SK-MEL-5 (cell line): ENCODE results near the gene CEP85. TPM values are rescaled to one million over a fixed set of nuclear protein-coding genes. Genes with fewer than 3 reads are reported as not detected.

Experiments
- DNase-seq: peaks from one replicate; pipeline ENCODE4 v3.0.0-alpha.2; 2016; ENCODE audit warnings: low read depth, low spot score
- in situ Hi-C: cut with HindIII; loops from 2 replicates; pipeline ENCODE4 v1.10.0; 2016; ENCODE audit warnings: low sequenced_read_pairs, high pct_unique_total_duplicates, low pct_unique_long_range_greater_than_20kb
- total RNA-seq: library from RNA; depleted of rRNA; stranded (reverse); fragments of >200 nt; shearing (Covaris generic); gene quantifications from 2 replicates; pipeline ENCODE4 v1.2.3, GENCODE V29; 2014

Gene CEP85
- total RNA-seq, 1 experiment from 2014 or later = 12.3 TPM

DNA sequence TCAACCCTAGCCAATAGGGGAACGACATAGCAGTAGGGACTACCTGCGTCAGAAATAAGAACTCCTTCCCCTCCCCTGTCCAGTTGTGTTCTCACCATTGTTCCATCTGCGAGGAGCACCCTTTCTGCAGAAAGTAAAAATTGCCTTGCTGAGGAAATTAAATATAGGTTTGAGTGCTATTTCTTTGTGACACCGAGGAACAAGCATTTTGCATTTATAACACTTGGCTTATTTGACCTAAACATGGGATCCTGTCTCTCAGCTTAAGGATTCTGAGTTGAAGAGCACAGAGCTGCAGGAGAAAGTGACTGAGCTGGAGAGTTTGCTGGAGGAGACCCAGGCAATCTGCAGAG, 35.2 kb downstream of the CEP85 start:
- DNase-seq = no peak

DNA sequence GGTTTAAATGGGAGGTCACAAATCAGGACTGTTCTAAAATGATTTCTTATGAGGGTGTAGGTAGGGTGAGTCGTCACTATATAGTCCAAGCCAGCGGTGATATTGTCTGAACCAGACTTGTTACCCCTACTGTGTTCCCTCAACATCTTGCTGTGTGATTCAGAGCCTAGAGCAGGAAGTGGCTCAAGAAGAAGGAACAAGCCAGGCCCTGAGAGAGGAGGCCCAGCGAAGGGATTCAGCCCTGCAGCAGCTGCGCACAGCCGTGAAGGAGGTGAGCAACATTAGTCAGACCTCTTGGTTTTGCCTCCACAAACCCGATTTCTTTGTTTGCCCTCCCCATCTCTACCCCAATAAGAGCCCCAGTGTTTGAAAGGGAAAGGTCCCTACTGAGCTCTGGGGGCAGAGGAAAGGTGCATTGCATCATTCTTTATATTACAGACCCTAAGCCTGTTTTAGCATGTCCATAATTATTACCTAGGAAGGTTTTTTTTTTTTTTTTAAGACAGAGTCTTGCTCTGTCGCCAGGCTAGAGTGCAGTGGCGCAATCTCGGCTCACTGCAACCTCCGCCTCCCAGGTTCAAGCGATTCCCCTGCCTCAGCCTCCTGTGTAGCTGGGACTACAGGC, 40.9 kb downstream of the CEP85 start:
- in situ Hi-C loops = no loop called here
- no peak for DNase-seq

More for the DNA sequence above, 35.2 kb downstream of the CEP85 start:
- in situ Hi-C loops = no loop called here

DNA sequence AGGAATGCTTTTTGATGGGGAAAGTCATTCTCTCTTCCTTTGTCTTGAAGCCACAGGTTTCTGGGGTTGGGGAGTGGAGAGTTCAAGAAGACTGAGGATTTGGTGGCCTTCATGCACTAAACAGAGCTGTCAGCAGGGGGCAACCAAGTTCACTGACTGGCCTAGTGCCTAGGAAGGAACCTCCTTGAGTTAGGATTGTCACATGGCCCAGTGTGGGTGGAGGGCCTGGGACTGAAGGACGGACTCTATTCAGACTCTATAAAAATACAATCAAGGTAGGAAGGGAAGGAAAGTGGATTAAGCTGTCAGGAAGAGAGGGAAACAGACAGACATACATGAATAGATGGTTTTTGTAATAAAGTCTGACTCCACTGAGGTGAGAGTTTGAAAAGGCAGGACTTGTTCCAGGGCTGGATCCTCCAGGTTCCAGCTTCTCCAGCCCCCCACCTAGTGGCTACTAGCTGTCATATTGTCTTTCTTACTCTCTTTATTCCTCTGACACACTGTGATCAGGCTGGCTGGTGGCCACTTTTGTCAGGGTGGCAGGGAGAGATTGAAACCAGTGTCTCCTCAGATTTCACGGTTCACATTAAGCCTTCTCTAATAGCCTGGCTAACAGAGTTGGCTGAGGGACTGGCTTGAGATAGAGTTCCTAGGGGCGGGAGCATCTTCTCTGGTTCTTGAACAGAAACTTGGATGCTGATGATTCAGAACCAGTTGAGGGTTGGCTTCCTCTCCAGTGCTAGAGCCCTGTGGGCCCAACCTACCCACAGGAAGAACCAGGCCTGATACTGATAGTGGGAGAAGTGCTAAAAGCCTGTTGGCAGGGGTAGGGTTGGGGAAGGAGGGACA, 41.8 kb downstream of the CEP85 start:
- DNase-seq = peak; percentile 93
- in situ Hi-C loops = no loop called here

DNA sequence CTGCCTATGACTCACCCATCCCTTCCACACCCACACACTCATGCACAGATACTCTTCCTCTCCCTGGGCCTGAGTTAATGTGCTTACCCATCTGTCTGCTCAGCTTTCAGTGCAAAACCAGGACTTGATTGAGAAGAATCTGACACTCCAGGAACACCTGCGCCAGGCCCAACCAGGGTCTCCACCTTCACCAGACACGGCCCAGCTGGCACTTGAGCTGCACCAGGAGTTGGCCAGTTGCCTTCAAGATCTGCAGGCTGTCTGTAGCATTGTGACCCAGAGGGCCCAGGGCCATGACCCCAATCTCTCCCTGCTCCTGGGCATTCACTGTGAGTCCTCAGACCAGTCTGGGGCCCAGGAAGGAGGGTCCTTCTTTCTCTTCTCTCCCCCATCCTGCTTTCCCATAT, 42.4 kb downstream of the CEP85 start:
- no peak for DNase-seq
- in situ Hi-C loops = no loop called here

DNA sequence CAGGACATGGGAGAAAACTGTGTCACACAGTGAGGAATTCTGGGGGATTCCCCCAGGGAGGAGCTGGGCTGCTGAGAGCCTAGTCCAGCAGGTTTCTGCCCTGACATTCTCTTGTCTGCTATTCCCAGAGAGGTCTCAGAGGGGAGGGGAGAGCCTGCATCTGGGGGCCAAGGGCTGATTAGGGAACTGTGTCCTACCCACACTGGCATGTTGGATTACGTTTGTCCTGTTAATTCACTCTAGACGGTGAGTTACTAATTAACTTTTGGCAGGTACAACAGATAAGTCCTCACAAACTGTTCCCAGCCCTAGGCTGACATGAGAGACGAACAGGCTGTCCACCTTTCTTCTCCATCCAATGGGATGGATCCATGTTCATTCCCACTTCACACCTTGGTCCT, 43.3 kb downstream of the CEP85 start:
- no peak for DNase-seq
- in situ Hi-C loops = no loop called here

DNA sequence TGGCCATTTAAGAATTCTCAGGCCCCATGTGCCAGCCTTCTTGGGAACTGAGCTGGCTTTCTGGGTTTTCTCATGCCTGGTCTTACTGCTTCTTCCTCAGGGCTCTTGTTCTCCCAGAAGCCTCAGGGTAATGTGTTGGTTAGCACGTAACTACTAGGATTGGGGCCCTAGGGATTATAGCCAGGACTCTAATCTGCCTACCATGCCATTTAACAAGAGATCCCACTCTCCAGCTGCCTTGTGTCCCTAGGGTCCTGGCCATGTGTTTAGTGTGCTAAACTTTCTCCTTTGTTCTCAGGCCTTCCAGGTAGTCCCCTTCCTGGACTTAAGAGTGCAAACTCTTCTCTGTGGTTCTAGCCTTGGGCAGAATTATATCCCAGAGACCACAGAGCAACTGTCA, 43.7 kb downstream of the CEP85 start:
- in situ Hi-C loops = no loop called here
- no peak for DNase-seq

DNA sequence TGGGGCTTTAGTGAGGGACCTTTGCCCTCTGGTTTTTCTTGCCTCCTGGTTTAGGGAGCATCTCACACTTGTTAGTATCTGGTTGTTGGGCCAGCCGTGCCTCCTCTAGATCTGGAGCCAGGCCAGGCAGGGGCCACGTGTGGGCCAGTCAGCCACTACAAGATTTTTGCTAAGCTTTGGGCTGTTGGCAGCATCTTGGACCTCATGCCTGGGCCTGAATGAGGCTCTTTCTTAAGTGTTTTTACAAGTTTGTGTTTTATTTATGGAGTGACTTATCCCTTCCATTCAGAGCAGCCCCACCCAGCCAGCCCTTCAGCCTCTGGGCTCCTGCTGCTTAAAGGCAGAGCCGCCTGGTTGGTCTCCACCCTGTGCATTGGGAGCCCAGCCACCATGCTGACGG, 44.3 kb downstream of the CEP85 start:
- peak; percentile 51 for DNase-seq
- in situ Hi-C loops = no loop called here

DNA sequence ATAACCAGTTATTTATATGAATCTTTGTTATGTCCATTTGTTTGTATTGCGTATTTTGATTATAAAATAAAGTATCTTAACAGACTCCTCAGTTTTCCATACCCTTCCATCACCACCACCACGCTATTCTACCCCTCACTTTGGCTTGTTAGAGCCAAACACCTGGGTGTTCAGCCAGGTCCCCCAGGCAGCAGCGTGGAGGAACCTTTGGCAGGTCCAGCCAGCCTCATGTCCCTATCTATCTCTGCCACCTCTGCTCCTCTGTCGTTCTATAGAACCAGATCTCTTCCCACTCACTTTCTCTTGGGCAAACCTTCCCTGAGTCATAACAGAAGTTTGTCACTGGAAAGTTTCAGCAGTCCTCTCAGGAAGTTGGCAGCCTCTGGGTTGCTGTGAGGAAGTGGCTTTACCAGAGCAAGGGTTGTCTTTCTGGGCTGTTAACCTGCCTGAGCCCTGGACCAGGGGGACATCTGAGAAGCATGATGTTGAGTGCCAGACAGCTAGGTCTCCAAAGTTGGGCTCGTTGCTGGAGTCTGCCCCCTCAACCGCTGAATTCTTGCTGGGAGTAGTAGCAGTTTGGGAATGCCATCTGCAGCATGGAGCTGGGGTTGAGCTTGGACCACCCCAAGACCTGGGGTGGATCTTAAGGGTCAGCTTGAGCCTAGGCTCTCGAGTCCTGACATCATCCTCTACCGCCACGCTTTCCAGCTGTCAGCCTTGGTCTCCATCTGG, 44.9 kb downstream of the CEP85 start:
- DNase-seq = no peak
- in situ Hi-C loops = no loop called here

DNA sequence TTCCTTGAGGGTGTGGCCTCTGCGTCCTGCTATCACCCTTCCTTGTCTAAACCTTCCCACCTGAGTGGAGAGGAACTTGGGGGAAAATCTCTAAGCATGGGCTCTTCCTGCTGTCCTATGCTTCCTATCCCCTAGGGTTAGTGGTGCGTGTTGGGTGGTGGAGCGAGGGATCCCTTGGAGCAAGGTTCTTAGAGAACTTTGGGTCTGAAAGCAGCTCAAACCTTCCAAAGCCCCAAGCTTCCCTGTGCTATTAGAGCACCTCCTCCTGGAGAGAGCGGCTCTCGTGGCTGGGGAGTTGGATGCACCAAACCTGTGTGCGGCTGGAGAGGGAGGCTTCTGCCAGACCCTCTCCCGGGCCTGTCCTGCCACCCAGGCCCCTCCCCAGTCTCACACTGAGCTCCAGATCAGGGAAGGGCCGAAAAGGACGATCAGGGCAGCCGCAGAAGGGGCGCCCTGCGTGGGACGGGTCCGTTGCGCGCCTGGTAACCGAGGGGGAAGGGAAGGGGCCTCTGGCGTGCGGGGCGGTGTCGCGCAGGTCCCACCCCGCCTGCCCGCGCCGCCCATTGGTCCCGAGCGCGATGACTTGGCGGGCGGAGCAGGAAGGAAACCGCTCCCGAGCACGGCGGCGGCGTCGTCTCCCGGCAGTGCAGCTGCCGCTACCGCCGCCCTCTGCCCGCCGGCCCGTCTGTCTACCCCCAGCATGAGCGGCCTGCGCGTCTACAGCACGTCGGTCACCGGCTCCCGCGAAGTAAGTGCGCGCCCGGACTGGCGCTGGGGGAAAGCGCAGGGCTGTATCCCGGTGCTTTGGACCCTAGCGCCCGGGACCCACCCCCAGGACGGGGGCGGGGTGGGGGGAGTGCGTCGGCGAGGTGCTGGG, 45.7 kb downstream of the CEP85 start, which contains the start of gene SH3BGRL3:
SH3BGRL3 (plus strand) TSS at position 631 of the 877 bp plus-strand sequence; CDS start at position 701, 70 bp downstream.
- DNase-seq = peak; percentile 72
- in situ Hi-C loops = no loop called here

DNA sequence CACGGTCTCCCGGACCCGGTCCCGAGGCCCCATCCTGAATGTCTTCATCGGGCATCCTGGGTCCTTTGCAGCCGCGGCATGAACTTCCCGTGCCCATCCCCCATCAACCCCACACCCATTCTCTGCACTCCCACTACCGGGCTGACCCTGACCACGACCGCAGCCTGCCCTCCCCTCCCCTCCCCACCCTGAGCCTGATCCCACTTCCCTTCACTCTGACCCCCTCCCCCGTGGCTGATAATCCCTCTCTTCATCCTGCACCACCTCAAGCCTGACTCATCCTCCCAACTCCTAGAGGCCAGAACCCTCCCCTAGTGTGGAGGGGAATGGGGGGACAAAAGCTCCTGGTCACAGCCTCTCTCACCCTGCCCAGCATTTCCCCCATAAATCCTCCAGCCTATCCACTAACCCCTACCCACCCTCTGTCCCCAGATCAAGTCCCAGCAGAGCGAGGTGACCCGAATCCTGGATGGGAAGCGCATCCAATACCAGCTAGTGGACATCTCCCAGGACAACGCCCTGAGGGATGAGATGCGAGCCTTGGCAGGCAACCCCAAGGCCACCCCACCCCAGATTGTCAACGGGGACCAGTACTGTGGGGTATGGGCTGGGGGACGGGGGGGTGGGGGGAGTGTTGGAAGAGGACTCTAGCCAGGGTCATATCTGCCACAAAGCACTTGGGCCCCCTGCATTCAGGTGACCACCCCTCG, 46.5 kb downstream of the CEP85 start:
- DNase-seq = no peak
- in situ Hi-C loops = no loop called here

DNA sequence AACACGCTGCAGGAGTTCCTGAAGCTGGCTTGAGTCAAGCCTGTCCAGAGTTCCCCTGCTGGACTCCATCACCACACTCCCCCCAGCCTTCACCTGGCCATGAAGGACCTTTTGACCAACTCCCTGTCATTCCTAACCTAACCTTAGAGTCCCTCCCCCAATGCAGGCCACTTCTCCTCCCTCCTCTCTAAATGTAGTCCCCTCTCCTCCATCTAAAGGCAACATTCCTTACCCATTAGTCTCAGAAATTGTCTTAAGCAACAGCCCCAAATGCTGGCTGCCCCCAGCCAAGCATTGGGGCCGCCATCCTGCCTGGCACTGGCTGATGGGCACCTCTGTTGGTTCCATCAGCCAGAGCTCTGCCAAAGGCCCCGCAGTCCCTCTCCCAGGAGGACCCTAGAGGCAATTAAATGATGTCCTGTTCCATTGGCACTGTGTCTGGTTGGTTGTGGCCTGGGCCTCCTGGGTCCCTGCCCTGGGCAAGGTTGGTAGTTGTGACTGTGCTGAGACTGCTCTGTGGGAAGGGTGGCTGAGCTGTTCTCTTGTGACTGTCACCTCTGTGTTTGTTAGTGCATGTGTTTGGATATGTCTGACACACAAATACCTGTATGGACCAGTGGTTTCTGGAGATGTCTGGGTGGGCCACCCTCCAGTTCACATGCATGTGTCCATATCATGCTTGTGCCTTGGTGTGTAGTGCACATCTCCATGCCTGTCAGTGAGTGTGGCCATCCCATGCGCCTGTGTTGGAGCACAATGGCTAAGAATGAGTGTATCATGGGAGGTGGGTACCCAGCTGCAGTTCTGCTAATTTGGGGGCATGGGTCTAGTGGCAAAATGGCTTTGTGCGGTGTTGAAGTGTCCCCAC, 47.3 kb downstream of the CEP85 start:
- no peak for DNase-seq
- in situ Hi-C loops = no loop called here

DNA sequence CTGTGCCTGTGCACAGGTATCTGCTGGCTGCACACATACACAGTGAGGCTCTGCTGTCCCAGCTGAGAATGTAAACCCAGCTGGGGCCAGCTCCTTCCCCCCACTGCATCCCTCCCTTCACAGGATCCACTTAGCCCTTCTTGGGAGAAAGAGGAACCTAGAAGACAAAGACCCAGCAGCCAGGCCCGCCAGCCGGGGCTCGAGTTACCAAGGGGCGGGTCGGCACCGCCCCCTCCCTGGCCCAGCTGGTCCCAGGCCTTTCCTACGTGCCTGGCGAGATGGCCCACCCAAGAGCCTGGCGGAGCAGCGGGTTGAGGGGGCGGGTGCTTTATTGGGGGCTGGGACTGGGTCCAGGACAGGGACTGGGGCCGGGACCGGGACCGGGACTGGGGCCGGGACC, 48.0 kb downstream of the CEP85 start:
- no peak for DNase-seq
- in situ Hi-C loops = no loop called here

DNA sequence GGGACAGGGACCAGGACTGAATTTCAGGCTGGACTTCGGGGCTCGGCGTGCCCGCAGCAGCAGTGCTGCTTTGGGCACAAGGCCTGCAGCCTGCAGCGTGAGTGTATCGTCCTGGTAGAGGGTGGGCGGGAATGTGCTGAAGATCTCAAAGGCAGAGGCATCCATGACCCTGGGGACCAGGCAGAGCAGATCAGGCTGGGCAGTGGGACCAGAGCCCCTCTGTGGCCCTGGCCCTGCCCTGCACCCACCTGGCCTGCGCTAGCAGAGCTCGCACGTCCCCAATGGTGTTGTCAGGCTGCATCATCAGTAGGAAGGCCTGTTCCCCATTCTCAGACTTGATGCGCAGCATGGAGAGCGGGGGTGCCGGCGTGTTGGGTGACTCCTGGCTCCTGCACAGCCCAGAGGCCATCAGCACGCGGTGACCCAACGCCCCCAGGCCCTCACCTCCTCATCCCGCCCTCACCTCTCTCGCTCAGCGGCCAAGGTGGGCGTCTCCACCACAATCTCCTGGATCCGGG, 48.5 kb downstream of the CEP85 start:
- no peak for DNase-seq
- in situ Hi-C loops = no loop called here

DNA sequence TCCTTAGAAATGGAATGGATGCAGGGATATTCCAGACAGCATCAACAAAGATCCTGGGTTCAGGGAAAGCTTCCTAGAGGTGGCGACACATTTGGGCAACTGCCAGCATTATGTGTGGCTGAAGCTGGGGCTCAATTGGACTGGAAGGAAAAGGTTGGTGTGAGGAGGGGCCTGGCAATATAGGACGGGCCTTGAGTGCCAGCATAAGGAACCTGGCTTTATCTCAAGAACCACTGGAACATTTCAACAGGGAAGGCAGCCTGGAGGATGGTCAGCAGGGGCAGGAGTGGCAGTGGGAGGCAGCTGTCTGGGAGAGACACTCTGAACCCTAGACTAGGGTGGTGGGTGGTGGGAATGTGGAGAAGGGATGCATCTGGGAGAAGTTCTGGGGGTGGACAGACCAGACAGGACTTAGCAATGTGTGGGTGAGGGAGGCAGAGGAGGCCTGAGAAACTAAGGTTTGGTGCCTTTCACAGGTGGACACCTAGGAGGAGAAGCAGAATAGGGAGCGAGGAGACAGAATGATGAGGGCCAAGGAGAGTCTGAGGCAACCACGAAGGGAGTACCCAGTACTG, 49.4 kb downstream of the CEP85 start:
- in situ Hi-C loops = no loop called here
- no peak for DNase-seq

DNA sequence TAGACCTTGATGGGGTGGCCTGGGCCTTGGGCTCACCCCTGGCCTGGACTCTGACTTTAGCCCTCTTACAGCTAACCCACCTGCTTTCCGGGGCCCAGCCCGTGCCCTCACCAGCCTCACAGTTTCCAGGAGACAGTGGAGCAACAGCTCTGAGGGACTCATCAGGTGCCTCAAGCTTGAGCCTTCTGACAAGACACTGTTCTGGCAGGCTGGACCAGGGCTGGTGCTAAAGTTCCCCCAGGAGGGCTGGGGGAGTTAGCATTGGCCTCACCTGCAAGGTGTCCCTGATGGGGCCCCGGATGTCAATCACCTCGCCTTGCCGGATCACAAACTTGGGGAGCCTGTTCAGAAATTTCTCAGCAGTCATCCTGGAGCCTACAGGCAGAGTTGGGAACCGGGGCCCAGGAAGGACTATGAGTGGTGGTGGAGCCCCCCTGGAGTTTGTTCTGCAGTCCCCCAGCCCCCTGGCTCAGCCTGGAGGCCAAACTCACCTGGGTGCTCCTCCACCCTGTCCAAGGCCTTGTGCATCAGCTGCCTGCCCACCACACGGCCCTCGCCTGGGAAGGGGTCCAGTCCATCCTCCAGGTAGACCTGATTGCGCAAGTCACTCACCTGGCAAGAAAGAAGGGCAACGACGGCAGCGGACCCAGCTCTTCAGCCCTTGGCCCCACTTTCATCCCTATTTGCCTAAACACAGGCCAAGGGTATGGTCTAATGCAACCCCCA, 50.0 kb downstream of the CEP85 start:
- in situ Hi-C loops = no loop called here

More for the DNA sequence above, 50.0 kb downstream of the CEP85 start:
- DNase-seq = no peak
